Stimulated activated memory B cell treated with anti-CD40 and anti-IgM and Interleukin-4, amounts not matched to agents 10 μg/mL and 1 μg/mL and 100 μg/mL, for 72 hours (primary cell): ENCODE measurements around the gene PTPRN.
"Not testable (repeated sequence)": the region's sequence is repeated elsewhere in the genome, so short reads cannot be mapped to it uniquely, and the experiment has no call there.

Experiments used
- ATAC-seq: fragments of 150-1000 bp; cut with Tn5 transposase; 2 replicates; pipeline ENCODE4 v1.10.0; 2021
- H3K27ac Mint-ChIP-seq: one replicate; pipeline ENCODE4 v1.8.0; 2022; ENCODE audit warnings: mild to moderate bottlenecking, mixed read lengths
- H3K27me3 Mint-ChIP-seq: one replicate; pipeline ENCODE4 v1.8.0; 2022; ENCODE audit warnings: mixed read lengths
- H3K36me3 Mint-ChIP-seq: one replicate; pipeline ENCODE4 v1.8.0; 2022; ENCODE audit warnings: mixed read lengths
- H3K4me1 Mint-ChIP-seq: one replicate; pipeline ENCODE4 v1.8.0; 2022; ENCODE audit warnings: mixed read lengths
- H3K4me3 Mint-ChIP-seq: one replicate; pipeline ENCODE4 v1.8.0; 2022; ENCODE audit warnings: mild to moderate bottlenecking, moderate library complexity, mixed read lengths
- H3K9me3 Mint-ChIP-seq: one replicate; pipeline ENCODE4 v1.8.0; 2022; ENCODE audit warnings: mixed read lengths

The PTPRN gene

GRCh38 chr2:219325657-219326315, 16.6 kb upstream of the PTPRN start:
- Mint-ChIP-seq H3K4me3 (no peak overlapping the region), H3K27me3 (peaks cover 68% of the 10 kb centered on the region)

DNA sequence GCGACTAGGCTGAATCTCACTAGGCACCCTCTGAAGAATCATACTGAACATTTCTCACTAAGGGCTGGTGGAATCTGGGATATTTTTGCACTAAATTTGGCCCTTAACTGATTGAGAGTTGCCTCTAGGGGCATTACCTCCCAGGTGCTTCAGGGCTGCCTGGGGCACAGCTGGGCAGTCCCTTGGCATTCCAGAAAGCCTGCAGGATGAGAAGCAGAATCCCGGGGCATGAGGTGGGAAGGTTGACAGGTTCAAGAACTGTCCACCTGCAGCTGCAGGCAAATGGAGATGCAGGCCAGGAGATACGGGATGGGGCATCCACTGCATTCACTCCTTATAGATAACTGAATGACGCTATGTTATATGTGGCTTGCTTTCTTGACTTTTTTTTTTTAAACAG, 15.9 kb upstream of the PTPRN start:
- no peaks in the 10 kb centered on the region for H3K36me3 Mint-ChIP-seq
- no peak overlapping the region for H3K27ac Mint-ChIP-seq
- no peak overlapping the region for H3K4me3 Mint-ChIP-seq
- H3K4me1 Mint-ChIP-seq, result no peaks in the 10 kb centered on the region
- peaks cover 61% of the 10 kb centered on the region for H3K27me3 Mint-ChIP-seq
- no peaks in the 10 kb centered on the region for H3K9me3 Mint-ChIP-seq
- no peak for ATAC-seq

More at GRCh38 chr2:219325657-219326315, 16.6 kb upstream of the PTPRN start:
- H3K36me3 Mint-ChIP-seq, result no peaks in the 10 kb centered on the region
- no peak for ATAC-seq
- no peaks in the 10 kb centered on the region for H3K4me1 Mint-ChIP-seq
- H3K9me3 Mint-ChIP-seq, result no peaks in the 10 kb centered on the region
- no peak overlapping the region for H3K27ac Mint-ChIP-seq

GRCh38 chr2:219323434-219323833, 14.2 kb upstream of the PTPRN start:
- Mint-ChIP-seq H3K4me3 (no peak overlapping the region), H3K9me3 (no peaks in the 10 kb centered on the region), H3K27me3 (peaks cover 59% of the 10 kb centered on the region), H3K4me1 (no peaks in the 10 kb centered on the region), H3K27ac (no peak overlapping the region), H3K36me3 (no peaks in the 10 kb centered on the region)
- ATAC-seq, result no peak

DNA sequence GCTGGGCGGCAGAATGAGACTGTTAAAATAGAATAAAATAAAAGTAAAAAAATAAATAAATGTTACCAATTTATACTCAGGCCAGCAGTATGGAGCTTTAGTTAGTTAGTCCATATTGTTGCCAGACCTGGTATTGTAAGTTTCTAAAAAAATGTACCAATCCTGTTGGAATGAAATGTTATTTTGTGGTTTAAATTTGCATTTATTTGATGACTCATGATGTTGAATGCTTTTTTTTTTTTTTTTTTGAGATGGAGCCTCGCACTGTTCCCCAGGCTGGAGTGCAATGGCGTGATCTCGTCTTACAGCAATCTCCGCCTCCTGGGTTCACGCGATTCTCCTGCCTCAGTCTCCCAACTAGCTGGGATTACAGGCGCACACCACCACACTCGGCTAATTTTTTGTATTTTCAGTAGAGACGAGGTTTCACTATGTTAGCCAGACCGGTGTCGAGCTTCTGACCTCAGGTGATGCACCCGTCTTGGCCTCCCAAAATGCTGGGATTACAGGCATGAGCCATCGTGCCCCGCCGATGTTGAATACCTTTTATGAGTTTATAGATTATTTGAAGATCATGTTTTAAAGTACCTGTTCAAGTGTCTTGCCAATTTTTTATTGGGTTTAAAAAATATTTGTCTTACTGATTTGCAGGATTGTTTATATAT, 5.7 kb upstream of the PTPRN start:
- no peak for ATAC-seq
- no peaks in the 10 kb centered on the region for H3K9me3 Mint-ChIP-seq
- no peak overlapping the region for H3K27ac Mint-ChIP-seq
- H3K4me1 Mint-ChIP-seq, result no peaks in the 10 kb centered on the region
- H3K27me3 Mint-ChIP-seq, result peaks cover 35% of the 10 kb centered on the region
- H3K36me3 Mint-ChIP-seq, result no peaks in the 10 kb centered on the region
- H3K4me3 Mint-ChIP-seq, result no peak overlapping the region

DNA sequence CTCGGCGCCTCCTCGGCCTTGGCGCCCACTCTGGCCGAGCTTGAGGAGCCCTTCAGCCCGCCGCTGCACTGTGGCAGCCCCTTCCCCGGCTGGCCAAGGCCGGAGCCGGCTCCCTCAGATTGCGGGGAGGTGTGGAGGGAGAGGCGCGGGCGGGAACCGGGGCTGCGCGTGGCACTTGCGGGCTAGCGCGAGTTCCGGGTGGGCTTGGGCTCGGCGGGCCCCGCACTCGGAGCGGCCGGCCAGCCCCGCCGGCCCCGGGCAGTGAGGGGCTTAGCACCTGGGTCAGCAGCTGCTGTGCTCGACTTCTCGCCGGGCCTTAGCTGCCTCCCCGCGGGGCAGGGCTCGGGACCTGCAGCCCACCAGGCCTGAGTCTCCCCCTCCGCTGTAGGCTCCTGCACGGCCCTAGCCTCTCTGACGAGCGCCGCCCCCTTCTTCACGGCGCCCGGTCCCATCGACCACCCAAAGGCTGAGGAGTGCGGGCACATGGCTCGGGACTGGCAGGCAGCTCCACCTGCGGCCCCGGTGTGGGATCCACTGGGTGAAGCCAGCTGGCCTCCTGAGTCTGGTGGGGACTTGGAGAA, 3.6 kb upstream of the PTPRN start:
- H3K36me3 Mint-ChIP-seq, result not testable (repeated sequence)

GRCh38 chr2:219308142-219309101, 779 bp downstream of the PTPRN start:
- Mint-ChIP-seq H3K36me3 (no peaks in the 10 kb centered on the region), H3K27ac (no peak overlapping the region), H3K9me3 (no peaks in the 10 kb centered on the region), H3K4me3 (no peak overlapping the region), H3K27me3 (peaks cover 73% of the 10 kb centered on the region), H3K4me1 (no peaks in the 10 kb centered on the region)
- no peak for ATAC-seq

More for the DNA sequence above, 3.6 kb upstream of the PTPRN start:
- ATAC-seq, H3K27ac Mint-ChIP-seq, H3K4me3 Mint-ChIP-seq, H3K9me3 Mint-ChIP-seq, H3K4me1 Mint-ChIP-seq: not testable (repeated sequence)
- peaks cover 56% of the 10 kb centered on the region for H3K27me3 Mint-ChIP-seq

DNA sequence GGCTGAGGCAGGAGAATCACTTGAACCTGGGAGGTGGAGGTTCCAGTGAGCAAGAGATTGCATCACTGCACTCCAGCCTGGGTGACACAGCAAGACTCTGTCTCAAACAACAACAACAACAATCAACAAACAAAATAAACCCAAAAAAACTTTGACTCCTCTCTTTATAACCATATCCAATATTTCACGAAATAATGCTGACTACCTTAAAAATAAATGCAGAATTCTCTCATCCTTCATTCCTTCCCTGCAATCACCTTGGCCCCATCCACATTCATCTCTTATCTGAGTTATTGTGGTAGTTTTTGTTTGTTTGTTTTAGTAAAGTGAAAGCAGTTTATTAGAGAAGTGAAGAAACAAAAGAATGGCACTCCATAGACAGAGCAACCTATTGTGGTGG, 3.2 kb downstream of the PTPRN start:
- no peak overlapping the region for H3K27ac Mint-ChIP-seq
- H3K36me3 Mint-ChIP-seq, result no peaks in the 10 kb centered on the region
- H3K4me3 Mint-ChIP-seq, result no peak overlapping the region
- peaks cover 85% of the 10 kb centered on the region for H3K27me3 Mint-ChIP-seq
- no peaks in the 10 kb centered on the region for H3K4me1 Mint-ChIP-seq
- no peaks in the 10 kb centered on the region for H3K9me3 Mint-ChIP-seq
- no peak for ATAC-seq

DNA sequence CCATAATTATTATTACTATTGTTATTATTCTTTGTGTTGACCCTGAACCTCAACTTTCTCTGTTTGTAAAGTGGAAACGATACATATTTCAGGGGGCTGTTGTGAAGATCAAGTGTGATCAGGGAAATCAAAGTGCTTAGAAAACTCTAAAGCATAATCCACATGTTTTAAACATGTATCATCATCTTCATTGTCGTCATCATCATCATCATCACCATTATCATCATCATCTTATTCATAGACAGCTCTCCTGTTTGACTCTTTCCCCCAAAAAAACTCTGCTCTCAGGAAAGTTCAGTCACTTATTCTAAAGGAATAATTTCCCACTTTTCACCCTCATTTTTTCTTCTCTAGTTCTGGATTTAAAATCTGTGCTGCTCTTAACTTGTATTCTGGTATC, 5.0 kb downstream of the PTPRN start:
- no peak for ATAC-seq

GRCh38 chr2:219302412-219302968, 6.7 kb downstream of the PTPRN start:
- no peaks in the 10 kb centered on the region for H3K4me1 Mint-ChIP-seq
- H3K9me3 Mint-ChIP-seq, result no peaks in the 10 kb centered on the region
- H3K27ac Mint-ChIP-seq, result no peak overlapping the region
- no peaks in the 10 kb centered on the region for H3K36me3 Mint-ChIP-seq
- ATAC-seq, result no peak
- H3K4me3 Mint-ChIP-seq, result no peak overlapping the region
- H3K27me3 Mint-ChIP-seq, result peaks cover 62% of the 10 kb centered on the region

More for the DNA sequence above, 5.0 kb downstream of the PTPRN start:
- no peaks in the 10 kb centered on the region for H3K9me3 Mint-ChIP-seq
- no peak overlapping the region for H3K27ac Mint-ChIP-seq
- H3K27me3 Mint-ChIP-seq, result peaks cover 79% of the 10 kb centered on the region
- no peaks in the 10 kb centered on the region for H3K4me1 Mint-ChIP-seq
- H3K4me3 Mint-ChIP-seq, result no peak overlapping the region
- H3K36me3 Mint-ChIP-seq, result no peaks in the 10 kb centered on the region

DNA sequence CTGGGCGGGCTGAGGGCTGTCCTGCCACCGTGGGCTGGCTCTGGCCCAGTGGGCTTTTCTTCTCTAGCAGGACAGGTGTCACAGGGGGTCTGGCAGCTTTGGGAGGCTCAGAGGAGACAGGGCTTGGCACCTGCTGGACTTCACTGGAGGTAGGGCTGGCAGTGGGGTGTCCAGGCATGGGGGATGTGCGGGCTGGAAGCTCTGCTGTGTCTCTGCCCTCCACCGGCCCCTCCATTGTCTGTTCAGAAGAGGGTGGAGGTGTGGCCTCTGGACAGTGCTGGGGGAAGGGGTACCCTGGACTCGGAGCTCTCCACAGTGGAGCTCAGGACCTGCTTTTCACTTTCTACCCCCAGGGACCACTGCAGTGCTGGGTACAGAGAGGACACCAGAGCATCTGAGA, 9.2 kb downstream of the PTPRN start:
- no peak overlapping the region for H3K27ac Mint-ChIP-seq
- no peaks in the 10 kb centered on the region for H3K9me3 Mint-ChIP-seq
- H3K36me3 Mint-ChIP-seq, result no peaks in the 10 kb centered on the region
- no peak overlapping the region for H3K4me3 Mint-ChIP-seq
- no peak for ATAC-seq
- H3K27me3 Mint-ChIP-seq, result peaks cover 40% of the 10 kb centered on the region
- H3K4me1 Mint-ChIP-seq, result peaks cover 7% of the 10 kb centered on the region

- H3K36me3 Mint-ChIP-seq, result no peaks in the 10 kb centered on the region
- no peak overlapping the region for H3K27ac Mint-ChIP-seq
- H3K4me3 Mint-ChIP-seq, result no peak overlapping the region
- ATAC-seq, result no peak
- H3K27me3 Mint-ChIP-seq, result peaks cover 33% of the 10 kb centered on the region
- no peaks in the 10 kb centered on the region for H3K9me3 Mint-ChIP-seq
- H3K4me1 Mint-ChIP-seq, result peaks cover 13% of the 10 kb centered on the region
These were observed 9.8 kb downstream of the PTPRN start for GRCh38 chr2:219299372-219299760.

DNA sequence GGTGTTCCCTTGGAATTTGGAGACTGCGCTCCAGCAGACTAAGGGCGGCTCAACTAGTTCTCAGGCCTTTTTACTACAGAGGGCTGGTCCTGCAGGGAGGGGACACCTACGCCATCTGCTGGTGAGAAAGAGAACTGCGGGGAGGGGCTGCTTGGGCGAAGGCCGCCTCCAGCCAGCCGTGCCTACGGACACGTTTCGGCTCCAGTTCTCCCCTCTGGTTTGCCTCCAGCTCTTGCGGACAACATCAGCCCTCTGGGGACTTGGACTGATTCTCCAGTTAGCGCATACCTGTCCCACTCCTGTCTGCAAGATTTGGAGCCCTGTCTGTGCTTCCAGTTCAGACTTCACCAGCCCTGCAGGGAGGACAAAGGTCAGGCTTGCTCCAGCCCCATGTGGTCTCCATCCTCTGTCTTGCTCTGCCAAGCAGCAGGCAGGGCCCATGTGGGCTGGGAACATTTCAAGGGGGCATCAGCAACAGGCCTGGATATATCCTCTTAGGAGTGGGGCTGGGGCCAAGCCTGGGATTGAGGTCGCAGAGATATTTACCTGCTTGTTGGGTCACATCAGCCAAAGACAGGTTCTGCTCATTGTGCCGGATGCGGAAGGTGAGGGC, 10.3 kb downstream of the PTPRN start:
- Mint-ChIP-seq H3K4me1 (peaks cover 18% of the 10 kb centered on the region), H3K27ac (no peak overlapping the region), H3K4me3 (no peak overlapping the region), H3K36me3 (no peaks in the 10 kb centered on the region), H3K9me3 (no peaks in the 10 kb centered on the region), H3K27me3 (peaks cover 33% of the 10 kb centered on the region)
- ATAC-seq, result peak; percentile 74

DNA sequence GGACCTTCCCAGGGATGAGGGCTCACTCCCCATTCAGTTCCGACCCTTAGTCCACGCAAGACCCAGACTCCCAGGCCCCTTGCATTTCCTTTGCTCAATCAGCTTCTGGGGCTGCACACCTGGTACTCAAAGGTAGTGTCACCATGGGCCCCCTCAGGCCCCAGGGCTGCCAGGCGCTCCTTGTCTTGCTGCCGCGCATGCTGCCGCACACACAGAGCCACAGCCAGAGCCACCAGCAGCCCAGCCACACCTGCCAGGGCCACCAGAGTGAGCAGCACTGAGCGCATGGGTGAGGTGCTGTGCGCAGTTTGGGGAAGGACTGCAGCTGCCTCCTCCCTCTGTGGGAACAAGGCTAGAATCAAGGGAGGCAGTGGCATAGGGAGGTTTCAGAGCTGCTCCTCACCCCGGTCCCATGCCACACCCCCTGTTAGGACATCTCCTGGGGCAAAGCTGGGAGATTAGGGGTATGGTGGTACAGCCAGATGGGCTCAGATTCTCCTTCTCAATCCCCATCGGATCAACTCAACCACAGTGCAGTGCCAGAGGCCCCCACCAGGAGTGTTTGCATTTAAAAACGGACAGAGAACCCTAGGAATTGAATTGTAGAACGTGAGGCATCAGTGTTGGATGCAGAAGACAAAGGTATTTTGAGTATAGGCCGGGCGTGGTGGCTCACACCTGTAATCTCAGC, 11.3 kb downstream of the PTPRN start:
- Mint-ChIP-seq H3K9me3 (no peaks in the 10 kb centered on the region), H3K4me3 (no peak overlapping the region), H3K27me3 (peaks cover 31% of the 10 kb centered on the region), H3K27ac (no peak overlapping the region), H3K4me1 (peaks cover 20% of the 10 kb centered on the region), H3K36me3 (no peaks in the 10 kb centered on the region)
- ATAC-seq, result no peak
